Activated T-helper 1 cell treated with anti-CD3 and anti-CD28 coated beads, Interleukin-2, amount 50 U/mL, for 16 hours (primary cell): ENCODE results near the gene PLOD2.
"Not testable (repeated sequence)": the region's sequence is repeated elsewhere in the genome, so short reads cannot be mapped to it uniquely, and the experiment has no call there.

ENCODE experiments used
- DNase-seq, 2 donors: peaks; one replicate each; pipeline ENCODE4 v3.0.0-alpha.2; 2020; ENCODE audit warnings: low read depth in 1 of 2, low spot score in 1 of 2

PLOD2 gene

DNA sequence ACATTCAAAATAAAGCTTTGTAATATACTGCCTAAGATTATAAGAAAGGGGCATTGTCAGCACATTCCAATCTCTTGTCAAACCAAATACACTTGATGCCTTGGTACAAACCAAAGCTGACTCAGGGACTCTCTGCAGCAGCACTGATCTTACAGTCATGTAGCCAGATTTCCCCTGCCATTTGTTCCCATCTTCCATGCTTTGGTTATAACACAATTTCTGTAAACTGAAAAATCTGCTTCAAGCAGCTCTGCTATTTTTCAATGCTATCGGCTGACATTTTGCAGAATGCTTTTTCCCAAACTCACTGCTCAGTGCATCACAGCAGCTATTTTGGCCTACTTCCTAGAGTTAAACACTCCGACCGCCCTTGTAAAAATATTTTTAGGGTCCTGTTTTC, 18.2 kb downstream of the PLOD2 start:
- no peak for DNase-seq

DNA sequence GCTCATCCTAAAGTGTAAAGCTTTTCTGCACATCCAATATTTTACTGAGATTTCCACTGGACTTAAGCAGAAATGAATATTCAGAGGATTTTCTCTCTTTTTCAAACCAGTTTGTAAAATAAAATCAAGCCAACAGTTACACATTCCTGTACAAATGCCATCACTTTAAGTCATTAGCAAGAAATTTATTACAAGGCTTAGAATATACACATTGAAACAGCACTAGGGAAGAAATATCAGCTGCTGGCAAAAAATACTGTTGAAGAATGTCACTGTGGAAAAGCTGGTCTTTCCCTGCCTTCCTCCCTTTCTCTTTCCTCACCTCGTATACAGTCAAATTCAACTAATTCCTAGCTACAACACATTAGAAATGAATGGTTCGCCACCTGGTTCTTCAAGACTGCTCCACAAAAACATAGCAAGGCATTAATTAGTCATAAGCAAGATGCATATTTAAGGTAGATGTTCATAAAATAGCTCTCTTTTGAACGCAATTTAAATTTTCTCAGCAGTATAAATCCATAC, 21.3 kb downstream of the PLOD2 start:
- DNase-seq: no peak

DNA sequence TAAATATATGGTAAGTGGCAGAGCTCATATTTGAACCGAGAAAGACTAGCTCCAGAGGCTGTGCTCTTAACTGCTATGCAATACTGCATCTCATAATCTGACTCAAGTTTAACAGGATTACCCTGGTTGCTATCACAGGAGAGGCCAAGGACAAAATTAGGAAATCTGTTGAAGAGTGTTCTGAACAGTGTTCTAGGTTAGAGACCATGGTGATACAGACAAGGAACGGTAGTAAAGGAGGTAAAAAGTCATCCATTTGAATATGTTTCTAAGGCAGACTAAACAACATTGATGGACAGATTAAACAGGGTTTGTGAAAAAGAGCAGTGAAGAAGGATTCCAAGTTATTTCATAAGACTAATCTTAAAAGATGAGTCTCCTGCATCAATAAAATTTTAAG, 22.1 kb downstream of the PLOD2 start:
- no peak for DNase-seq

DNA sequence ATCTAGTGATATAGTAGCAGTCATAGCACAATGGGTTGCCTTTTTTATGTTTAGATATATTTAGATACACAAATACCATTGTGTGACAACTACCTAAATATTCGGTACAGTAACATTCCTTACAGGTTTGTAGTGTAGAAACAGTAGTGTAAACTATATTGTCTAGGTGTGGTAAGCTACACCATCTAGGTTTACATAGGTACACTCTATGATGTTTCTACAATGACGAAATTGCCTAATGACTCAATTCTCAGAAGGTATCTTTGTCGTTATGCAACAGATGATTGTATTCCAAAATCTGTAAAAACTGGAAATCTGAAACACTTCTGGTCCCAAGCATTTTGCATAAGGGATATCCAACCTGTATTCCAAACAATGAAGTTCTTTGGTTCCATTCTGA, 24.3 kb downstream of the PLOD2 start:
- DNase-seq: no peak

DNA sequence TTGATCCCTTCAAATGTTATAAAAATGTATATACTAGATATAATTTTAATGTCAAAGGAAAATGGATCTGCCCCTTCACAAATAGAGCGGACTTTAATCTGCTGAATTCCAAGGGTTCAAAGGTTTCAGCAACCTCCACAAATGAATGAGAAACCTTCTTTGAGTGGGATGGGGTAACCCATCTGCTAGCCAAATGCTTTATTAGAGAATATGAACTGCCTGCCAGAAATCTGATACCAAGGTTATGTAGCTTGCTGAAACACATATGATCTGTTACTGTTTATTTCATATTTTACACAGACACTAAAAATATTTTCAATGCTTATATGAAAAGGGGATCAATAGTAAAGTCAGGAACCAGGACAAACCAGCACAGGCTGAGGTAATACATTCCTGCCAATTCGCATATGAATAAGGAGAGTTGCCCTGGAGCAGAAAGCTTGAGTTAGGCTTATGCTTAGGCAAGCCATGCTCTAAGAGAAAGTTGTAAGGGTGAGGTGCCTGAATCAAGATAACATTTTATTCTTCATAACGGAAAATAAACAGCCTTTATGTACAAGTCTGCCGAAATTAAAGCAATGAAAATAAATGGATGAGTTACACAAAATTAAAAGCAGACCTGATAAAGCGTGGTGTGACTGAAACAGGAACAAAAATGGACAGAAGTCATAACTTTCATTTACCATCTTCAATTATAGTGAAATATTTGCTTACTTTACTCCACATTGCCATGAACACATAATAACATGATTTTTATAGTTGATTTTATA, 26.5 kb downstream of the PLOD2 start:
- no peak for DNase-seq

DNA sequence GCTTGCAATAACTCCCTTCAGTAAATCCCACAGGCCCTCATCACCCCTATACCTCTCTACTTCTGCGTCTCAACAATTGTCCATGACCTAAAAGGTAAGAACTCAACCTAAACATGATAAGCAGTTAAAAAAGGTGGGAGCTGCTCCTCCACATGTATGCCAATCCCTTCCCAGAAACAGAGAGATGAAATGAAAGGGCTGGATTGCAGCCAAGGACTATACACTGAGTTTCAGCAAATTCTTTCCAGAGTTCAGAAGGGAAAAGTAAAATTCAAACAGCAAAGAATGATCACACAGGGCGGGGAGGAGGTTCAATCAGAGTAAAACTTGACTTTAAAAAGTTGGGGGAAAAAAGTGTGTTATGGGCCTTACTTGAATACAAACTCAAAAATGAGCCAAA, 27.5 kb downstream of the PLOD2 start:
- DNase-seq: no peak

DNA sequence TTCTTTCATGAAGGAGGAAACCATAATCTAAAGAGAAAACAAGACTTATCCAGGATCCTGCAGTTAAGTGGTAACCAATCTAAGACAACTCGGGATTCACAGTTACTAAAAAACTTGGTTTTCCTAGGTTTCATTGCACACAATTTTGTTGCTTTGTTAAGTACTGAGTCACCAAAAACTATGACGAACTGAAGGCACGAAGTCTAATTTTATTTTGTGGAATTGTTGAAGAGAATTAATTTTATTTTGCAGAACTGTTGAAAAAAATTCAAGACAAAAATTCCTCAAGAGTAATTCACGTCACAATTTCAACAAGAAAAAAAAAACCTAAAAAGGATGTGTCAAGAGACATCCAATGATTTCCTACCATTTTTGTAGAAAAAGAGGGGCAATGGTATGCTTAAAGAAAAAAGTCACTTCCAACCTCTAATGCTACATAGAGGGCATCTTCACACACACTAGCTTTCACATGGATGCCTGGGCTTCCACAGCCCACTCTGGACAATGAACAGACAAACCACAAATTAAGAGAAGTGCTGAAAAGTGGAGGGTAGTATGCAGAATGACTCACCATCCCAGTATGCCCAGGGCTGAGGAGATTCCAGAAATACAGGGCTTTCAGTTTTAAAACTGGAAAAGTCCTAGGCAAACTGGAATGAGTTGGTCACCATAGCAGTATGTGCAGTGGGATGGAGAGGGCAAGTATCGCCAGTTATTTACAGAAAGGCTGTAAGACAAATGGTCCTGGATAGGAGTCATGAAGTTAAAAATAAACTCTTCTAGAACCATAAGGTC, 29.2 kb downstream of the PLOD2 start:
- no peak for DNase-seq

DNA sequence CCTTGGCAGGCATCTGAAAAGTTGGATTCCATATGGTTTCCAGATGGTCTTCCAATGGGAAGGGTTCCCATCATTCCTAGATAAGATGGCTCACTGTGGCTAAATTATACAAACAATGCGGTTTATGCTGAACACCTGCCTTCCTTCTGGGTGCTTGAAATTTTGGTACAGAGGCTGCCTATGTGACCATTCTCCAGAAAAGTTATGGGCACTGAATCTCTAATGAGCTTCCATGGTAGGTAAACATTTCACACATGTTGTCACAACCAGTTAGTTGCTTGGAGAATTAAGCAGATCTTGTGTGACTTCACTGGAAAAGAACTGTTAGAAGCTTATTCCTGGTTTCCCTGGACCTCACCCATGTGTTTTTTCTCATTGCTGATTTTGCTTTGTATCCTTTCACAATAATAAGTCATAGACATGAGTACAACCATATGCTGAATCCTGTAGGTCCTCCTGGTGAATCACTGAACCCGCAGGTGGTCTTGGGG, 30.1 kb downstream of the PLOD2 start:
- DNase-seq: no peak

DNA sequence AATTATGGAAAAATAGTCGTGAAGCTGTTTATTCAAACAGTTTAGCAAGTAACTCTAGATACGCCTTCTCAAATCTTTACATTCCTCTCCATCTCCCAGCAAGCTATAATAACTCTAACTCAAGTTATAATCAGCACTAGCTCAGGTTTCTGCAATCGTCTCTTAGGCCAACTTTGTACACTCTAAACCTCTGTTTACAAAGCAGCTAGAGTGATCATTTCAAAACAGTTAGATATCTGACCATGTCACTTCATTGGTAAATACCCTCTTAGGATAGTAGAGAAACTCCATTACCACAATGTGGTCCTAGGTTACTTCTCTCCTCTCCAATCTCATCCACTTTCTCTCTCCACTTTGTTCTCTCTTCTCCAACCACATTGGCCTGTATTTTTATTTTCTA, 31.2 kb downstream of the PLOD2 start:
- DNase-seq: no peak

DNA sequence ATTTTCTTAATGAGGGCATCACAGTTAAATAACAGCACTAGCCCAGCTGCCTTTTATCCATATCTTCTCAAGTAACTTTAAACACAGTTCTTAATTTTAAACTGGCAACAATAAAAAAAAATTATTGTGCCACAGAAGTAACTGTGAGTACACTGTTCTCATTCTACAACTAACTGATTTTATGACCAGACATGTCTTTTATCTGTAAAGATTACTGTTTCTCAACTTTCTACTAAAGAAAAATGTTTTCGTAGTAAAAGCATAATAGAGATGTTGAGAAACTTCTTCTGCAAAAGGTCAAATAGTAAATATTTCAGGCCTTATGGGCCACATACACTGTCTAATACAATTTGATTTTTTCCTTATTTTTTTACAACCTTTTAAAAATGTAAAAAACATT, 32.0 kb downstream of the PLOD2 start:
- DNase-seq: no peak

DNA sequence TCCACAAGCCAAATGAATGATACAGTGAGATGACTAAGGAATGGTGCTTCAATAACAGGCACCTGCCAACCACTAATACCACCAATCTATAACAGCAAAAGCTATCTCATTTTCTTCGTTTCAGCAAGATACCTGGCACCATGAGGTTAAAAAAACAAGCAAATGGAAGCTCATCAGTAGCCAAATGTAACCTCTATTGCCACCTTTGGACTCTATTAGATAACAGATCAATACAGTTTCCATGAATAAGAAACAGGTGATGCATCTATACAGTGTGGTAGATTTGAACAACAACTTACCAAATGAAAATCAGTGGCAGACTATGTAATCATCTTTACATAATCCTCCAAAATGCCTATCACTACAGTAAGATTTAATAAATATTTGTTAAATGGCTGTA, 32.8 kb downstream of the PLOD2 start:
- DNase-seq: no peak

DNA sequence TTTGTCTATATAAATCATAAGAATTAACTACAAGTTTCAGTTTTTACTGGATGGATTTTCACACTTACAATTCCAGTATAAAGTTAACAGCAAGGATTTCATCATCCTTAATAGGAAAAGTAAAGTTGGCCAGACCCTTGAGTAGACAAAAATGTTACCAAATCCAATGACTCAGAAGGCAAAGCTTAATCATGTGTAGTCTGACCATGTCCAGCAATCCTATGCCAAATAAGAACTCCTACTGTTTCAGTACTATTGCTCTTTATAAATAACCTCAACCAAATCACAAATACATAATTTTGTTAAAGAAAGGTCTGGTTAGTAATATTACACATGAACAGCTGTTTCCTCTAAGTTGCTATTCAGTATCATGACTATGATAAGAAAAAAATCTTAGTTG, 35.0 kb downstream of the PLOD2 start:
- no peak for DNase-seq

DNA sequence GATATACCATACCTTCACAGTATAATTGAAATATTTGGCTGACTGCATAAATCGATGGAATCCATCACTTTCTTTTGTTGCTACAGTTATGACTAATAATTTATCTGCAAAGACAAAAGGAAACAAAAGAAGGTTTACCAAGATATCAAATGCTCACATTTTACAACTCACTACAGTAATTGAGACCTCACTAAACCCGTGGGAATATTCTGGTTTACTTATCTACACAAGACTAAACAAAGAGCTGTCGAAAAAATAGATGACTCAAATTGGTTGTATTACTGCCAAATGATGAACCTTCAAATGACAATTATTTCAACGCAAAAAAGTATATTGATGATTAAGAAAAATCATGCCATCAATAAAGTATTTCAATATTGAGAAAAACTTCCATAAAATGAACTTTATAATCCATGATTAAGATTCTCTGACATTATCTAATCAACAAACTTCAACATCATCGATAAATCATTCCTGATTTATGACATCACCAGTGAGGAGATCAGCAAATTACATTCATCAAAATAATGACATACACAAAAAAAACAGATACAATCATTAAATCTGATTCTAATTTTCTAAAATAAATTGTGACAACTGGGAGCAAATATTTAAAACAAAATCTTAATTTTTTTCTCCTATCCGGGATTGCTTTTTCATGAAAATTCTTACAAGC, 36.7 kb downstream of the PLOD2 start:
- no peak for DNase-seq

DNA sequence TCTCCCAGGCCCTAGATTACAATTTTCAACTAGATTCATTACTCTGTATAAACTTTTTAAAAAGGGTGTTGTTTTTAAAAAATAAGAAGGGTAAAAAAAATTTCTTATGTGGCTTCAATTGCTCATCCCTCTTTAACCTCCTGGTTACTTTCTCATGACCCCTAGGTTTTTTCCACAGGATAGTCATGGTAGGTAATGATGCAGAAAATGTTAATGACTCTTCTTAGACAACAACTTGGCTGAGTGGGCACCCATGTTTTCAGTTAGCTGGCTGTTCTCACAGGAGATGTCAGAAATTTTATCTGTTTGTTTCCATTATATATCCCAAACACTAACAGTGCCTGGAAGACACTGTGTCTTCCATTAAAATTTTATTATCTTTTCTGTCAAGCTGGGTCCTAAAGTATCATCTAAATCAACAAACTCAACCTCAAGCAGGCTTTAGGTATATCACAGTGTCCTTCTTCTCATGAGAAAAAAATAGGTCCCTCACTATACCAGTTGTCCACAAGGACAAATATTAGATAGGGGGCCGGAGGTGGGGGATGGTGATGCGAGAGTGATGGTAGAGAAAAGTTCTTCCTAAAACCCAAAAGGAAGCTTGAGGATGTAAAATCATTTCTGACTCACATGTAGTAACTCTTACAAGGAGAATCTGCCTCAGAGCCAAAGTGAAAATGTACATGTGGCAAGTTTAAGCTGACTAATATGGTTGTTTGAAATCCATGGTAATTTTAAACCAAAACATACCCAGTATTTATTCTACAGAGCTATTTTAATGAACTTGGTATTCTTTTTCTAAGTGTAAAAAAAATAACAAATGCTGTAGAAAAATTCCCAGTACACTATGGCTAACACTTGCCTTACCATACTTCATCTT, 43.3 kb downstream of the PLOD2 start:
- no peak for DNase-seq

DNA sequence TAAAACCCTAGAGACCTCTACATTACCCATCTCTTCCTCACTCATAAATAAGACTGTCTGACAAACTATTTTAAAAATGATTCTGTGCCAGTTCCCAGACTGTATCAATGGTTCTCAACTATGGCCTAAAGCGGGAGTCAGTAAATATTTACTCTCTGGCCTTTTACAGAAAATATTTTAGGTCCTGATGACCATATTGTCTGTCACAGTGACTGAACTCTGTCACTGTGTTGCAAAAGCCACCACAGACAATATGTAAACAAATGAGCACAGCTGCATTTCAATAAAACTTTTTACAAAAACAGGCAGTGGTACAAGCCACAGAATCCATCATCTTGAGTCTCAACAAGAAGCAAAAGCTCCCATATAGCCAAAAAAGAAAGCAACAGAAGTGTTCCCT, 45.4 kb downstream of the PLOD2 start:
- no peak for DNase-seq

DNA sequence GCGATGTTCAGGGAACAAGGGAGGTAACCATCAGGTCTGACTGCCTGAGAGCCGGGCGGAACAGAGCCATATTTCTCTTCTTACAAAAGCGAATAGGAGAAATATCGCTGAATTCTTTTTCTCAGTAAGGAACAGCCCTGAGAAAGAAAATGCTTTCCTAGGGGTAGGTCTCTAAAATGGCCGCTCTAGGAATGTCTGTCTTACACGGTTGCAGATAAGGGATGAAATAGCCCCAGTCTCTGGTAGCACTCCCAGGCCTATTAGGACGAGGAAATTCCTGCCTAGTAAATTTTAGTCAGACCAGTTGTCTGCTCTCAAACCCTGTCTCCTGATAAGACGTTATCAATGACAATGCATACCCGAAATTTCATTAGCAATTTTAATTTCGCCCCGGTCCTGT, 47.2 kb downstream of the PLOD2 start:
- not testable (repeated sequence) for DNase-seq

DNA sequence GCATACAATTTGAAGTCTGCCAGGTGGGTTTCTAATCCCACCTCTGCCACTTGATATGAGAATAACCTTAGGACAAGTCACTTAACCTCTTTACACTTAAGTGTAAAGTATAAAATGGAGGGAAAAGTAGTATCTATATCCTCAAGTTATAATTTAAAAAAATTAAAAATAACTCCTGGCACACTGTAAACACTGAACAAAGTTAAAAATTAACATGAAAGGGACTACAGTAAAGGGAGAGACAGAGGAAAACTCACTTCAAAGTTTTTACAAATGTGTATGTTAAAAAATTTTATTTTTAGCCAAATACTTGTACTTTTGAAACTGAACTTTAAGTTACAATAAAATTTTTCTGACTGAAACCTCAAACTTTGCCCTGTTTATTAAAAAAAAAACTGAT, 49.6 kb downstream of the PLOD2 start:
- DNase-seq: no peak

DNA sequence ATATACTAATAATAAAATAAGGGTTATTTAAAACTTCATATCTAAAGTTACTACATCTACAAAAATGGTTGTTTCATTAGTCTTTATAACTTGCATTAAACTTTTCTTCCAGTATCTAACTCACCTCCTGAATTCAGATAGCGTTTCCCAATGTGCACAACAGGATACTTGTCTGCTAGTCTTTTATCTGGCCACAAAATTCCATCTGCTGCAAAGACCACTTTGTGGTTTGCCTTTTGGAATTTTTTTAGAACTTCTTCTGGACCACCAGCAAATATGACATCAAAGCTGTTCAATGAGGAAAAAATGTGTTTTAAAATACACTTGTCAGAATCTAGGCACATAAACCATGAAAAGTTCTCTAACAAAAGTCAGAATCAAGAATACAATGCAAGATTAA, 50.8 kb downstream of the PLOD2 start:
- DNase-seq: no peak

DNA sequence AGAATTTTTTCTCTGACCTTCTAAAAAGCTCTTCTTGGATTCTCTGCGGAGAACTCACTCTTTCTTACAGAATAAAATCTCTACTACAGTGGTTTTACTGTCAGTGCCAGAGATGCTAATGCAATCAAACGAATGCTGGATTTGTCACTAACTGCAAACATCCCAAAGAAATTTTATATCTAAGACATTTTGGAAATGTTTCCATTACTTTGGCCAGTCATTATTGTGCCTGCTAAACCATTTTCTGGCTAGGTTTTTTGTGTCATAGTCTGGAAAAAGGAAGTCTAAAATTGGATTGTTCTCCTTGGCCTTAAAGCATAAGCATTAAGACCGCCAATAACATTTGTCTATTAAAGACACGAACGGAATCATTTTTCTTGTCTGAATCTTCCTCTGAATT, 54.0 kb downstream of the PLOD2 start:
- no peak for DNase-seq

DNA sequence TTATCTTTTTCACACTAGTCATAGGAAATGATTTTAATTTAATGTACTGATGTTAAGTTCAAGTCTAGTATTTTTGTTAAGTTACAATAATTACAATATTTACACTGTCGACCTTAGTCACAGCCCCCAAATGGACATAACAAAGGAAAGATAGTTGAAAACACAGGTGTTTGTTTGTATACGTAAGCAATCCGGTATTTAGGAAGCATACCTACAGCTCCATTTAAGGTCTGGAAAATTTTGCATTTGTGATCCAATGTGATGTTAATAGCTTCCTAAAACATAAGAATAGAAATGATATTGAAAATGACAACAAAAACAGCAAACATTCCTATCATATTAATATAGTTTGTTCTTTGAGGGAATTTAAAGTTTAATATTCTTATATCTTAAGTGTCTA, 56.9 kb downstream of the PLOD2 start:
- DNase-seq: no peak

DNA sequence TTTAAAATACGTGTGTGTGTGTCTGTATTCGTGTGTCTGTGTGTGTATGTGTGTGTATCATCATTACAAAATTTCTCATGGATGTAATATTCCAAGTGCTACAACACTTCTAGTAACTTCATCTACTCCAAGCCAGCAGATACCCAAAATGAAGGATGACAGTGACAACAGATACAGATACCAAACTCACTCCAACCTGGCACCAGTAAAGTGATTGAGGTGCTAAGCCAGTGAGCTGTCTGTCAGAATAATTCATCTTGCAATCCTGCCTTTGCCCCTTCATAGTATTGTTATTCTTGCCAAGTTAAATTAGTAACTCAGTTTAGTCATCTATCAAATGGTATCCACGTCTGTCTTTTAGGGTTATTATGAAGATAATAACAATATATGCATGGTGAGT, 58.1 kb downstream of the PLOD2 start:
- no peak for DNase-seq
